HepG2 (cell line): ENCODE data around the gene MALRD1. TPM values are rescaled to one million over a fixed set of nuclear protein-coding genes. Genes with fewer than 3 reads are reported as not detected.

Experiments used
- CAMTA2 ChIP-seq: sonication (generic); formaldehyde crosslinking; IDR thresholded peaks from 2 replicates; pipeline ENCODE4 v1.4.0; 2020; ENCODE audit warnings: mild to moderate bottlenecking, missing genetic modification reagents, borderline replicate concordance
- DMAP1 ChIP-seq: IDR thresholded peaks from 2 replicates; pipeline ENCODE4 v1.6.1; 2016
- ELF3 ChIP-seq: IDR thresholded peaks from 2 replicates; pipeline ENCODE4 v1.6.1; 2016; ENCODE audit warnings: missing genetic modification reagents, missing compliant biosample characterization
- KLF11 ChIP-seq: IDR thresholded peaks from 2 replicates; pipeline ENCODE4 v1.6.1; 2016; ENCODE audit warnings: missing compliant biosample characterization
- LCORL ChIP-seq, 2 experiments: fragments of 450-650 bp in 1 of 2; sonication (generic) in 1 of 2; formaldehyde crosslinking in 1 of 2; IDR thresholded peaks; 2 replicates each; pipeline versions ENCODE4 v1.5.0 to v1.6.1; 2017 to 2020; ENCODE audit warnings: antibody characterized with exemption in 1 of 2, missing genetic modification reagents in 1 of 2
- MED1 ChIP-seq: sonication (generic); formaldehyde crosslinking; IDR thresholded peaks from 2 replicates; pipeline ENCODE4 v1.4.0; 2020; ENCODE audit warnings: missing genetic modification reagents
- NCOR1 ChIP-seq: fragments of 200-600 bp; sonication (generic); IDR thresholded peaks from 2 replicates; pipeline ENCODE4 v1.7.0; 2017; ENCODE audit warnings: antibody characterized with exemption, low read length, borderline replicate concordance
- NFE2L1 ChIP-seq: sonication (generic); formaldehyde crosslinking; IDR thresholded peaks from 2 replicates; pipeline ENCODE4 v1.4.0; 2020; ENCODE audit warnings: missing genetic modification reagents, mild to moderate bottlenecking, borderline replicate concordance
- POLR2A ChIP-seq, 2 experiments: IDR thresholded peaks; 2 replicates each; pipeline ENCODE4 v1.6.1; 2011; ENCODE audit warnings: low read depth in 2 of 2, low read length in 2 of 2, mild to moderate bottlenecking in 1 of 2, moderate library complexity in 1 of 2; ENCODE audit not compliant: insufficient read depth in 1 of 2
- RXRB ChIP-seq: IDR thresholded peaks from 2 replicates; pipeline ENCODE4 v1.6.1; 2016; ENCODE audit warnings: borderline replicate concordance, missing genetic modification reagents, missing compliant biosample characterization
- ZBTB20 ChIP-seq: sonication (generic); formaldehyde crosslinking; IDR thresholded peaks from 2 replicates; pipeline ENCODE4 v1.8.1; 2023; ENCODE audit warnings: missing genetic modification reagents, low read depth, mild to moderate bottlenecking, borderline replicate concordance
- ZNF468 ChIP-seq: sonication (generic); formaldehyde crosslinking; IDR thresholded peaks from 2 replicates; pipeline ENCODE4 v1.8.0; 2022; ENCODE audit warnings: mild to moderate bottlenecking, moderate library complexity, missing genetic modification reagents
- ZNF569 ChIP-seq: sonication (generic); formaldehyde crosslinking; IDR thresholded peaks from 2 replicates; pipeline ENCODE4 v1.5.0; 2020; ENCODE audit warnings: mild to moderate bottlenecking, missing genetic modification reagents, moderate library complexity, borderline replicate concordance
- ZNF703 ChIP-seq: sonication (generic); formaldehyde crosslinking; IDR thresholded peaks from 2 replicates; pipeline ENCODE4 v1.5.1; 2020; ENCODE audit warnings: missing genetic modification reagents, mild to moderate bottlenecking, moderate library complexity, borderline replicate concordance
- polyA plus RNA-seq, 8 experiments: library from polyadenylated mRNA; depleted of rRNA in 3 of 8; stranded (reverse) in 7 of 8; unstranded in 1 of 8; fragments of >200 nt; fragmentation: Illumina TruSeq in 4 of 8; extraction: Trizol in 4 of 8; gene quantifications; 2 replicates each; pipeline versions ENCODE4 v1.2.1 to v1.2.3, GENCODE V29; 2011 to 2016; ENCODE audit warnings: low read depth in 4 of 8, missing spikeins in 1 of 8, mixed read lengths in 1 of 8; ENCODE audit not compliant: insufficient read depth in 1 of 8
- total RNA-seq, 5 experiments: library from RNA; depleted of rRNA; stranded (reverse); fragments of >200 nt; fragmentation: Illumina TruSeq; extraction: Trizol; gene quantifications; 2 replicates each; pipeline ENCODE4 v1.2.3, GENCODE V29; 2016; ENCODE audit warnings: low read depth in 1 of 5
- TF ChIP-seq, protein P1 (sequence below): sonication (generic); formaldehyde crosslinking; IDR thresholded peaks from 2 replicates; pipeline ENCODE4 v1.4.0; 2020; ENCODE audit warnings: missing genetic modification reagents, borderline replicate concordance
- TF ChIP-seq, protein P2 (sequence below): sonication (generic); formaldehyde crosslinking; IDR thresholded peaks from 2 replicates; pipeline ENCODE4 v1.4.0; 2020; ENCODE audit warnings: missing genetic modification reagents, borderline replicate concordance
- TF ChIP-seq, protein P3 (sequence below): sonication (generic); formaldehyde crosslinking; IDR thresholded peaks from 2 replicates; pipeline ENCODE4 v1.4.0; 2020; ENCODE audit warnings: mild to moderate bottlenecking, missing genetic modification reagents
- TF ChIP-seq, protein P4 (sequence below): sonication (generic); formaldehyde crosslinking; IDR thresholded peaks from 2 replicates; pipeline ENCODE4 v1.5.0; 2020; ENCODE audit warnings: mild to moderate bottlenecking, low read depth, missing genetic modification reagents, borderline replicate concordance
- TF ChIP-seq, protein P5 (sequence below): IDR thresholded peaks from 2 replicates; pipeline ENCODE4 v1.6.1; 2016; ENCODE audit warnings: missing genetic modification reagents, missing compliant biosample characterization
- TF ChIP-seq, protein P6 (sequence below): sonication (generic); formaldehyde crosslinking; IDR thresholded peaks from 2 replicates; pipeline ENCODE4 v1.8.1; 2023; ENCODE audit warnings: missing genetic modification reagents, mild to moderate bottlenecking, borderline replicate concordance
- TF ChIP-seq, protein P7 (sequence below): sonication (generic); formaldehyde crosslinking; IDR thresholded peaks from 2 replicates; pipeline ENCODE4 v1.4.0; 2020; ENCODE audit warnings: missing genetic modification reagents

The MALRD1 gene
- total and polyA plus RNA-seq, 2 of the 13 experiments (the other 11 are each of a cell fraction or from before 2014, with no cell fraction given) = 5.7 to 15.4 TPM

DNA sequence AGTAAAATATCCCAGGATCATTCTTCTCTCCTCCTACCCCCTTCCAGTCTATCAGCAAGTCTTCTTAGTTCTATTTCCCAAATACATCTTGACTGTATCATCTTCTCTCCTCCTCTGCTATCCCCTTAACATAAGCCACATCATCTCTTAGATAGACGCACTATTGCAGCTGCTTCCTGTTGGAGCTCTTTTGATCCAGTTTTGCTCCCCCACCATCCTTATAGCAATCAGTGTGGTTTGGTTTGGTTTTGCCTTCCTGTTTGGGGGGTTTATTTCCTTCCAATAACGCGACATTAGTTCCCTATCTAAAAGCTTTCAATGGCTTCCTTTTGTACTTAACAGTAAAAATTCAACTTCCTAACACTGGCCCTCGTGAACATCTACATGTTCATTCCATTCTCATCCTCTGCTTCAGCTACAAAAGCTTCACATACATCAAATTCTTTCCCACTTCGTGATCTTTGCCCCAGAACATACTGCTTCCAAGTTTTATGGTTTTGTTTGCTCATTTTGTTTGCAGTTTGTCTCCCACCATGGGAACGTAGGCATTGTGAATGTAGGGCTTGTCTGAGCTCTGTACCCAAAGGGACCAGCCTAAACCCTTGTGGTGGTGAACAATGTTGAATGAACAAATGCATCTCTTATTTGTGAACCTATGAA lies 734.0 kb downstream of the MALRD1 start (continued):
- TF ChIP-seq, protein P1, sequence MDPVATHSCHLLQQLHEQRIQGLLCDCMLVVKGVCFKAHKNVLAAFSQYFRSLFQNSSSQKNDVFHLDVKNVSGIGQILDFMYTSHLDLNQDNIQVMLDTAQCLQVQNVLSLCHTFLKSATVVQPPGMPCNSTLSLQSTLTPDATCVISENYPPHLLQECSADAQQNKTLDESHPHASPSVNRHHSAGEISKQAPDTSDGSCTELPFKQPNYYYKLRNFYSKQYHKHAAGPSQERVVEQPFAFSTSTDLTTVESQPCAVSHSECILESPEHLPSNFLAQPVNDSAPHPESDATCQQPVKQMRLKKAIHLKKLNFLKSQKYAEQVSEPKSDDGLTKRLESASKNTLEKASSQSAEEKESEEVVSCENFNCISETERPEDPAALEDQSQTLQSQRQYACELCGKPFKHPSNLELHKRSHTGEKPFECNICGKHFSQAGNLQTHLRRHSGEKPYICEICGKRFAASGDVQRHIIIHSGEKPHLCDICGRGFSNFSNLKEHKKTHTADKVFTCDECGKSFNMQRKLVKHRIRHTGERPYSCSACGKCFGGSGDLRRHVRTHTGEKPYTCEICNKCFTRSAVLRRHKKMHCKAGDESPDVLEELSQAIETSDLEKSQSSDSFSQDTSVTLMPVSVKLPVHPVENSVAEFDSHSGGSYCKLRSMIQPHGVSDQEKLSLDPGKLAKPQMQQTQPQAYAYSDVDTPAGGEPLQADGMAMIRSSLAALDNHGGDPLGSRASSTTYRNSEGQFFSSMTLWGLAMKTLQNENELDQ (CRISPR knock-in tag) = no peak
- TF ChIP-seq, protein P2, sequence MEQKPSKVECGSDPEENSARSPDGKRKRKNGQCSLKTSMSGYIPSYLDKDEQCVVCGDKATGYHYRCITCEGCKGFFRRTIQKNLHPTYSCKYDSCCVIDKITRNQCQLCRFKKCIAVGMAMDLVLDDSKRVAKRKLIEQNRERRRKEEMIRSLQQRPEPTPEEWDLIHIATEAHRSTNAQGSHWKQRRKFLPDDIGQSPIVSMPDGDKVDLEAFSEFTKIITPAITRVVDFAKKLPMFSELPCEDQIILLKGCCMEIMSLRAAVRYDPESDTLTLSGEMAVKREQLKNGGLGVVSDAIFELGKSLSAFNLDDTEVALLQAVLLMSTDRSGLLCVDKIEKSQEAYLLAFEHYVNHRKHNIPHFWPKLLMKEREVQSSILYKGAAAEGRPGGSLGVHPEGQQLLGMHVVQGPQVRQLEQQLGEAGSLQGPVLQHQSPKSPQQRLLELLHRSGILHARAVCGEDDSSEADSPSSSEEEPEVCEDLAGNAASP = no peak
- TF ChIP-seq NFE2L1 (CRISPR knock-in tag) (no peak), DMAP1 (CRISPR knock-in tag) (peak; percentile 52; the same call in 1 of the 2 replicates), ELF3 (CRISPR knock-in tag) (peak; percentile 43; the same call in 1 of the 2 replicates), LCORL (IDR thresholded peaks at IDR 0.05) (no peak), LCORL (CRISPR knock-in tag; IDR thresholded peaks at IDR 0.05) (peak; percentile 79; the same call in 1 of the 2 replicates), ZNF468 (CRISPR knock-in tag) (no peak), MED1 (CRISPR knock-in tag) (0 out of 2 replicates have a peak, but pooled peaks have one; percentile 33), ZBTB20 (0 out of 2 replicates have a peak, but pooled peaks have one; percentile 43), POLR2A (IDR thresholded peaks at IDR 0.05; ENCODE audit: insufficient read depth in 1 of 2, low read depth in 2 of 2, low read length in 2 of 2) (no peak), RXRB (CRISPR knock-in tag) (peak; percentile 88), NCOR1 (no peak), ZNF703 (CRISPR knock-in tag) (no peak), ZNF569 (CRISPR knock-in tag) (no peak), KLF11 (no peak), CAMTA2 (CRISPR knock-in tag) (no peak)
- TF ChIP-seq, protein P3, sequence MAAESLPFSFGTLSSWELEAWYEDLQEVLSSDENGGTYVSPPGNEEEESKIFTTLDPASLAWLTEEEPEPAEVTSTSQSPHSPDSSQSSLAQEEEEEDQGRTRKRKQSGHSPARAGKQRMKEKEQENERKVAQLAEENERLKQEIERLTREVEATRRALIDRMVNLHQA (CRISPR knock-in tag) = no peak
- TF ChIP-seq, protein P4, sequence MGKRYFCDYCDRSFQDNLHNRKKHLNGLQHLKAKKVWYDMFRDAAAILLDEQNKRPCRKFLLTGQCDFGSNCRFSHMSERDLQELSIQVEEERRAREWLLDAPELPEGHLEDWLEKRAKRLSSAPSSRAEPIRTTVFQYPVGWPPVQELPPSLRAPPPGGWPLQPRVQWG (CRISPR knock-in tag) = no peak
- TF ChIP-seq, protein P5, sequence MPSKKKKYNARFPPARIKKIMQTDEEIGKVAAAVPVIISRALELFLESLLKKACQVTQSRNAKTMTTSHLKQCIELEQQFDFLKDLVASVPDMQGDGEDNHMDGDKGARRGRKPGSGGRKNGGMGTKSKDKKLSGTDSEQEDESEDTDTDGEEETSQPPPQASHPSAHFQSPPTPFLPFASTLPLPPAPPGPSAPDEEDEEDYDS (CRISPR knock-in tag) = 0 out of 2 replicates have a peak, but pooled peaks have one; percentile 12
- TF ChIP-seq, protein P6, sequence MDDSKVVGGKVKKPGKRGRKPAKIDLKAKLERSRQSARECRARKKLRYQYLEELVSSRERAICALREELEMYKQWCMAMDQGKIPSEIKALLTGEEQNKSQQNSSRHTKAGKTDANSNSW = no peak
- TF ChIP-seq, protein P7, sequence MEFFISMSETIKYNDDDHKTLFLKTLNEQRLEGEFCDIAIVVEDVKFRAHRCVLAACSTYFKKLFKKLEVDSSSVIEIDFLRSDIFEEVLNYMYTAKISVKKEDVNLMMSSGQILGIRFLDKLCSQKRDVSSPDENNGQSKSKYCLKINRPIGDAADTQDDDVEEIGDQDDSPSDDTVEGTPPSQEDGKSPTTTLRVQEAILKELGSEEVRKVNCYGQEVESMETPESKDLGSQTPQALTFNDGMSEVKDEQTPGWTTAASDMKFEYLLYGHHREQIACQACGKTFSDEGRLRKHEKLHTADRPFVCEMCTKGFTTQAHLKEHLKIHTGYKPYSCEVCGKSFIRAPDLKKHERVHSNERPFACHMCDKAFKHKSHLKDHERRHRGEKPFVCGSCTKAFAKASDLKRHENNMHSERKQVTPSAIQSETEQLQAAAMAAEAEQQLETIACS (CRISPR knock-in tag) = no peak
